IPS-NIHi11 (cell line): ENCODE data around the gene FAM13A.
"Not testable (repeated sequence)": the region's sequence is repeated elsewhere in the genome, so short reads cannot be mapped to it uniquely, and the experiment has no call there.

Experiments used
- DNase-seq: peaks from one replicate; pipeline ENCODE4 v3.0.0; 2012; ENCODE audit warnings: mixed read lengths, low spot score

The FAM13A gene

GRCh38 chr4:88897180-88897579 is 159.8 kb downstream of the FAM13A start:
- DNase-seq, result no peak

GRCh38 chr4:88893961-88894360 is 163.0 kb downstream of the FAM13A start:
- no peak for DNase-seq

GRCh38 chr4:88892646-88893045 is 164.3 kb downstream of the FAM13A start:
- no peak for DNase-seq

GRCh38 chr4:88891636-88892035 is 165.3 kb downstream of the FAM13A start:
- DNase-seq, result no peak

- DNase-seq, result not testable (repeated sequence)
These were observed 169.6 kb downstream of the FAM13A start for GRCh38 chr4:88887409-88887808.

GRCh38 chr4:88881227-88881569 is 175.8 kb downstream of the FAM13A start:
- no peak for DNase-seq

GRCh38 chr4:88880501-88881226 is 176.3 kb downstream of the FAM13A start:
- no peak for DNase-seq

GRCh38 chr4:88879991-88880390 is 177.0 kb downstream of the FAM13A start:
- no peak for DNase-seq

- DNase-seq, result no peak
These were observed 178.3 kb downstream of the FAM13A start for GRCh38 chr4:88878642-88879041.

GRCh38 chr4:88870428-88870827 is 186.6 kb downstream of the FAM13A start:
- DNase-seq, result no peak

GRCh38 chr4:88868510-88868909 is 188.5 kb downstream of the FAM13A start:
- no peak for DNase-seq

GRCh38 chr4:88866862-88867550 is 190.0 kb downstream of the FAM13A start:
- DNase-seq, result no peak

- no peak for DNase-seq
These were observed 191.5 kb downstream of the FAM13A start for GRCh38 chr4:88865466-88865865.

- no peak for DNase-seq
These were observed 191.9 kb downstream of the FAM13A start for GRCh38 chr4:88865046-88865445.

GRCh38 chr4:88860586-88860985 is 196.4 kb downstream of the FAM13A start:
- no peak for DNase-seq

GRCh38 chr4:88859191-88859812 is 197.7 kb downstream of the FAM13A start:
- DNase-seq, result no peak

GRCh38 chr4:88858752-88859151 is 198.2 kb downstream of the FAM13A start:
- no peak for DNase-seq

GRCh38 chr4:88857588-88857987 is 199.4 kb downstream of the FAM13A start:
- no peak for DNase-seq

GRCh38 chr4:88854481-88854880 is 202.5 kb downstream of the FAM13A start:
- no peak for DNase-seq

GRCh38 chr4:88853583-88853982 is 203.4 kb downstream of the FAM13A start:
- not testable (repeated sequence) for DNase-seq

- no peak for DNase-seq
These were observed 210.7 kb downstream of the FAM13A start for GRCh38 chr4:88846206-88846790.

GRCh38 chr4:88843067-88843685 is 213.8 kb downstream of the FAM13A start:
- DNase-seq, result no peak
